GM18511 (cell line): ENCODE data around the gene USP36.

Source experiments
- ATAC-seq: cut with Tn5 transposase; IDR thresholded peaks from one replicate; pipeline ENCODE4 v1.9.1; 2021; ENCODE audit warnings: mild to moderate bottlenecking, moderate library complexity; ENCODE audit not compliant: unreplicated experiment

The USP36 gene

GRCh38 chr17:78746263-78746948 is 94.2 kb downstream of the USP36 start:
- no peak for ATAC-seq
